Measurements from ENCODE around the gene MINDY4. TPM values are rescaled to one million over a fixed set of nuclear protein-coding genes. Genes with fewer than 3 reads are reported as not detected.

Gene MINDY4
- total RNA-seq, 1 donor, result 10.5 TPM

DNA sequence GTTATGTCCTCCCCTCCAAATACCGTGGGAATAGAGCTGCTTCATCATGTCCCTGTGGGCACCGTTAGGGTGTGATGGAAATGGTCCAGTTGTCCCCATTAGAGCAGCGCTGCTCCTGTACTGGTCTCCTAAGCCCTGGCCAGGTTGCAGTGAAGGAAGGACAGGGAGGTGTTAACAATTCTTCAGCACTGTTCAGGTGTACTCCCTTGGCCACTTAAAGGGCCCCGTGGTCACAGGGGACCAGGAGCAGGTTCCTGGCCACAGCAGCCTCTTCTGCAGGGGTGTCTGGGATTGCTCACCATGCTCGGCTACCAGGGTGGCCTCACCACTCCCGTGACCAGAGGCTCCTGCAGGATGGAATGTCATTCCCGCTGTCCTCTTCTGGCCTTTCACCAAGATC is 65.8 kb downstream of the MINDY4 start:
- H3K4me3 ChIP-seq (ENCODE audit: insufficient read depth, low read length), result no peak overlapping the region
- no peaks in the 10 kb centered on the region for H3K4me1 ChIP-seq (ENCODE audit: insufficient read depth, low read length)
- peaks cover 3% of the 10 kb centered on the region for H3K9me3 ChIP-seq (ENCODE audit: low read depth, low read length)
- H3K79me2 ChIP-seq (ENCODE audit: insufficient read depth, low read length), result no peaks in the 10 kb centered on the region
- H3K4me2 ChIP-seq (ENCODE audit: insufficient read depth, low read length), result no peak overlapping the region
- no peaks in the 10 kb centered on the region for H4K20me1 ChIP-seq (ENCODE audit: insufficient read depth, low read length)
- DNase-seq (ENCODE audit: insufficient read length, low spot score, missing footprints), result no peak
- no peaks in the 10 kb centered on the region for H3K36me3 ChIP-seq (ENCODE audit: insufficient read depth, low read length)
- H3K27ac ChIP-seq (ENCODE audit: low read depth, low read length), result no peak overlapping the region
- TF ChIP-seq, protein P1, sequence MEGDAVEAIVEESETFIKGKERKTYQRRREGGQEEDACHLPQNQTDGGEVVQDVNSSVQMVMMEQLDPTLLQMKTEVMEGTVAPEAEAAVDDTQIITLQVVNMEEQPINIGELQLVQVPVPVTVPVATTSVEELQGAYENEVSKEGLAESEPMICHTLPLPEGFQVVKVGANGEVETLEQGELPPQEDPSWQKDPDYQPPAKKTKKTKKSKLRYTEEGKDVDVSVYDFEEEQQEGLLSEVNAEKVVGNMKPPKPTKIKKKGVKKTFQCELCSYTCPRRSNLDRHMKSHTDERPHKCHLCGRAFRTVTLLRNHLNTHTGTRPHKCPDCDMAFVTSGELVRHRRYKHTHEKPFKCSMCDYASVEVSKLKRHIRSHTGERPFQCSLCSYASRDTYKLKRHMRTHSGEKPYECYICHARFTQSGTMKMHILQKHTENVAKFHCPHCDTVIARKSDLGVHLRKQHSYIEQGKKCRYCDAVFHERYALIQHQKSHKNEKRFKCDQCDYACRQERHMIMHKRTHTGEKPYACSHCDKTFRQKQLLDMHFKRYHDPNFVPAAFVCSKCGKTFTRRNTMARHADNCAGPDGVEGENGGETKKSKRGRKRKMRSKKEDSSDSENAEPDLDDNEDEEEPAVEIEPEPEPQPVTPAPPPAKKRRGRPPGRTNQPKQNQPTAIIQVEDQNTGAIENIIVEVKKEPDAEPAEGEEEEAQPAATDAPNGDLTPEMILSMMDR (IDR thresholded peaks at IDR 0.05; ENCODE audit: extremely low read depth, low read depth, low read length), result no peak
- no peaks in the 10 kb centered on the region for H3K27me3 ChIP-seq (ENCODE audit: insufficient read depth, low read length)
- H2AFZ ChIP-seq (ENCODE audit: low read length), result no peak overlapping the region

DNA sequence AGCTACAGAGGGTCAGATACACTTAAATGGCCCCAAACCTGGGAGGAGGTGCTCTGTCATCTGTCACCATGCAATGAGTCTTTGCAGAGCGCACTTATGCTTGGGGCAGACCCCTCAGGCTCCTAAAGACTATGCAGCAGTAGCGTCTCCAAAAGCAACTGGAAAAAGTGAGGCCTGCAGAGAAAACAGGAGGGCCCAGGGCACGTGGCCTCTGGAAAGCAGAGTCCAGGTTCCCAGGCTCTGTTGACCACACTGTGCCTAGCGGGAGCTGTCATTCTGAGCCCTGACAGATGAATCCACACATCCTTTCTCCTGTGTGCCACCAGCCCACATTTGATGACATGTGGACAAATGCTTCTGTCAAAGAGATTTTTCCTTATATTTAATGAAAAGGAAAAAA is 66.4 kb downstream of the MINDY4 start:
- TF ChIP-seq, protein P1 (IDR thresholded peaks at IDR 0.05; ENCODE audit: extremely low read depth, low read depth, low read length), result no peak
- Histone ChIP-seq H3K27me3 (ENCODE audit: insufficient read depth, low read length) (no peaks in the 10 kb centered on the region), H3K4me2 (ENCODE audit: insufficient read depth, low read length) (no peak overlapping the region), H3K27ac (ENCODE audit: low read depth, low read length) (no peak overlapping the region), H3K36me3 (ENCODE audit: insufficient read depth, low read length) (no peaks in the 10 kb centered on the region), H3K4me3 (ENCODE audit: insufficient read depth, low read length) (no peak overlapping the region), H3K4me1 (ENCODE audit: insufficient read depth, low read length) (no peaks in the 10 kb centered on the region), H3K79me2 (ENCODE audit: insufficient read depth, low read length) (no peaks in the 10 kb centered on the region), H3K9me3 (ENCODE audit: low read depth, low read length) (peaks cover 3% of the 10 kb centered on the region), H4K20me1 (ENCODE audit: insufficient read depth, low read length) (no peaks in the 10 kb centered on the region), H2AFZ (ENCODE audit: low read length) (no peak overlapping the region)
- DNase-seq (ENCODE audit: insufficient read length, low spot score, missing footprints), result no peak

GRCh38 chr7:30838008-30838407 is 66.8 kb downstream of the MINDY4 start:
- Histone ChIP-seq H3K36me3 (ENCODE audit: insufficient read depth, low read length) (no peaks in the 10 kb centered on the region), H4K20me1 (ENCODE audit: insufficient read depth, low read length) (no peaks in the 10 kb centered on the region), H3K4me2 (ENCODE audit: insufficient read depth, low read length) (no peak overlapping the region), H3K4me3 (ENCODE audit: insufficient read depth, low read length) (no peak overlapping the region), H3K27me3 (ENCODE audit: insufficient read depth, low read length) (no peaks in the 10 kb centered on the region), H3K27ac (ENCODE audit: low read depth, low read length) (no peak overlapping the region), H3K79me2 (ENCODE audit: insufficient read depth, low read length) (no peaks in the 10 kb centered on the region), H2AFZ (ENCODE audit: low read length) (no peak overlapping the region), H3K9me3 (ENCODE audit: low read depth, low read length) (peaks cover 3% of the 10 kb centered on the region), H3K4me1 (ENCODE audit: insufficient read depth, low read length) (no peaks in the 10 kb centered on the region)
- no peak for DNase-seq (ENCODE audit: insufficient read length, low spot score, missing footprints)
- TF ChIP-seq, protein P1 (IDR thresholded peaks at IDR 0.05; ENCODE audit: extremely low read depth, low read depth, low read length), result no peak

- no peak overlapping the region for H3K27ac ChIP-seq (ENCODE audit: low read depth, low read length)
- H3K4me3 ChIP-seq (ENCODE audit: insufficient read depth, low read length), result no peak overlapping the region
- H3K9me3 ChIP-seq (ENCODE audit: low read depth, low read length), result no peaks in the 10 kb centered on the region
- H3K79me2 ChIP-seq (ENCODE audit: insufficient read depth, low read length), result no peaks in the 10 kb centered on the region
- H2AFZ ChIP-seq (ENCODE audit: low read length), result no peak overlapping the region
- H3K4me1 ChIP-seq (ENCODE audit: insufficient read depth, low read length), result no peaks in the 10 kb centered on the region
- H4K20me1 ChIP-seq (ENCODE audit: insufficient read depth, low read length), result no peaks in the 10 kb centered on the region
- no peaks in the 10 kb centered on the region for H3K36me3 ChIP-seq (ENCODE audit: insufficient read depth, low read length)
- TF ChIP-seq, protein P1 (IDR thresholded peaks at IDR 0.05; ENCODE audit: extremely low read depth, low read depth, low read length), result no peak
- peak; percentile 11 for DNase-seq (ENCODE audit: insufficient read length, low spot score, missing footprints)
- no peak overlapping the region for H3K4me2 ChIP-seq (ENCODE audit: insufficient read depth, low read length)
- H3K27me3 ChIP-seq (ENCODE audit: insufficient read depth, low read length), result no peaks in the 10 kb centered on the region
Observed at GRCh38 chr7:30840141-30841024, 69.2 kb downstream of the MINDY4 start.
